Activated B cell treated with CpG ODN at 0.5 μM for 24 hours (primary cell): ENCODE results near the gene C2CD4C. TPM values are rescaled to one million over a fixed set of nuclear protein-coding genes. Genes with fewer than 3 reads are reported as not detected.
"Not testable (repeated sequence)": the region's sequence is repeated elsewhere in the genome, so short reads cannot be mapped to it uniquely, and the experiment has no call there.

ENCODE experiments used
- ATAC-seq: fragments of 200-7000 bp; cut with Tn5 transposase; one replicate; pipeline ENCODE4 v1.10.0; 2021; ENCODE audit warnings: low read depth, mild to moderate bottlenecking, moderate library complexity
- CTCF ChIA-PET: fragments of 350-600 bp; sonication (Branson Sonifier 250); formaldehyde crosslinking; loops from one replicate; lab custom pipeline; 2021; ENCODE audit warnings: antibody characterized with exemption; lab: Charles Lee
- POLR2A ChIA-PET: fragments of 350-600 bp; sonication (Branson Sonifier 250); formaldehyde crosslinking; loops from one replicate; lab custom pipeline; 2021; ENCODE audit warnings: antibody characterized with exemption; lab: Charles Lee
- DNase-seq: peaks from one replicate; pipeline ENCODE4 v3.0.0; 2022
- H3K27ac Mint-ChIP-seq: one replicate; pipeline ENCODE4 v1.8.0; 2020; ENCODE audit warnings: mixed read lengths
- H3K27me3 Mint-ChIP-seq: one replicate; pipeline ENCODE4 v1.8.0; 2021; ENCODE audit warnings: mixed read lengths
- H3K36me3 Mint-ChIP-seq: one replicate; pipeline ENCODE4 v1.8.0; 2021; ENCODE audit warnings: low read depth, mixed read lengths
- H3K4me1 Mint-ChIP-seq: one replicate; pipeline ENCODE4 v1.8.0; 2021; ENCODE audit warnings: mixed read lengths
- H3K4me3 Mint-ChIP-seq: one replicate; pipeline ENCODE4 v1.8.0; 2020; ENCODE audit warnings: mild to moderate bottlenecking, mixed read lengths
- H3K9me3 Mint-ChIP-seq: one replicate; pipeline ENCODE4 v1.8.0; 2020; ENCODE audit warnings: mixed read lengths
- CTCF ChIP-seq: fragments of 200-600 bp; IDR thresholded peaks from one replicate; pipeline ENCODE4 v1.8.0; 2022; ENCODE audit warnings: antibody characterized with exemption, mild to moderate bottlenecking
- intact Hi-C: fragments of 100-400 bp; cut with micrococcal nuclease; formaldehyde crosslinking; loops from one replicate; pipeline ENCODE4 v1.15.1; 2024
- total RNA-seq: library from RNA; stranded (reverse); gene quantifications from 2 replicates; pipeline ENCODE4 v1.2.3, GENCODE V29; 2022

The C2CD4C gene
- total RNA-seq, 1 donor from 2014 or later, result not detected

DNA sequence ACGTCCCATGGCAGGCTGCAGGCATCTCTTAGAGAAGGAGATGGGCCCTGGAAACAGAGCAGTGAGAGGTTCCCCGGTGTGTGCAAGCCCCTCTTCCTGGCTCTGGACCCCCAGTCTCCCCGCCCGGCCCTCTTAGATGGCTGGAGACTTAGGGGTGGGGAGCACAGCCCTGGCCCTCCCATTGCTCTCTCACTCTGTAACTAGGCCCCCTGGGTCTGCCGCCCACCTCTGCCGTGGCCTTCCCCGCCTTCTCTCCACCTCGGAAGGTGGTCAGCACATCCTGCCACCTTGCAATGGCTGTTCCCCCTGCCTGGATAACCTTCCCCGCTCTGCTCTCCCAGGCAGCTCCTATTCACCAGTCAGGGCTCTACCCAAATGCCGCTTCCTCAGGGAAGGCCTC, 21.8 kb upstream of the C2CD4C start:
- DNase-seq, result no peak
- CTCF ChIA-PET, result no interaction called here

DNA sequence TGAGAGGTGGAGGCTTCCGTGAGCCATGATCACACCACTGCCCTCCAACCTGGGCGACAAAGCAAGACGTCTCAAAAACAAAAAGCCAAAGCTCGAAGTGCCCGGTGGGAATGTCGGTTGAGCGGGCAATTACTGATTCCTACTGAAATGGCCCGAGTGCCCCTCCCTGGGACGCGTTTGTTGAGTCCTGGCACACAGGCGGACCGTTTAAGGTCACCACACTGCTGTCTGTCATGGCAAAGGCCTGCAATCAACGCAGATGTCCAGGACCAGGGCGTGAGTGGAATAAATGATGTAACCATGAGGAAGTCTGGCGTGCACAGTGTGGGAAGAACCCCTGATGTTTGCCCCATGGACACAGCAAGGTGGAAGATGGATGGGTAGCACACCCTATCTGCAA, 19.2 kb upstream of the C2CD4C start:
- Mint-ChIP-seq H3K9me3 (no peaks in the 10 kb centered on the region), H3K27ac (no peak overlapping the region), H3K27me3 (no peaks in the 10 kb centered on the region), H3K4me1 (no peaks in the 10 kb centered on the region), H3K36me3 (no peaks in the 10 kb centered on the region), H3K4me3 (no peak overlapping the region)
- ChIA-PET CTCF (no interaction called here), POLR2A (no interaction called here)
- intact Hi-C loops, result no loop called here
- DNase-seq (no peak), ATAC-seq (no peak)
- TF ChIP-seq CTCF, result no peak

More for the DNA sequence above, 21.8 kb upstream of the C2CD4C start:
- Mint-ChIP-seq H3K4me3 (no peak overlapping the region), H3K4me1 (no peaks in the 10 kb centered on the region), H3K36me3 (no peaks in the 10 kb centered on the region), H3K27ac (no peak overlapping the region), H3K27me3 (no peaks in the 10 kb centered on the region), H3K9me3 (no peaks in the 10 kb centered on the region)
- TF ChIP-seq CTCF, result no peak
- POLR2A ChIA-PET, result no interaction called here
- intact Hi-C loops, result no loop called here
- no peak for ATAC-seq

DNA sequence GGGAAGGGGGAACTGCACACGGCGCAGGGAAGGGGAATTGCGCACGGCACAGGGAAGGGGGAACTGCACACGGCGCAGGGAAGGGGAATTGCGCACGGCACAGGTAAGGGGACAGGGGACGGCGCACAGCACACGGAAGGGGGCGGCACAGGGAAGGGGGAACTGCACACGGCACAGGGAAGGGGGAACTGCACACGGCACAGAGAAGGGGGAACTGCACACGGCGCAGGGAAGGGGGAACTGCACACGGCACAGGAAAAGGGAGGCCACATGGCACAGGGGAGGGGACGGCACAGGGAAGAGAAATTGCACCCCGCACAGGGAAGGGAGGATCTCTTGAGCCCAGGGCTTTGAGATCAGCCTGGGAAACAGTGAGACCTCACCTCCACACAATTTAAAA, 18.7 kb upstream of the C2CD4C start:
- H3K4me1 Mint-ChIP-seq, intact Hi-C loops, POLR2A ChIA-PET, H3K27ac Mint-ChIP-seq, CTCF ChIA-PET, ATAC-seq, H3K9me3 Mint-ChIP-seq, H3K4me3 Mint-ChIP-seq, H3K36me3 Mint-ChIP-seq, DNase-seq, H3K27me3 Mint-ChIP-seq: not testable (repeated sequence)

DNA sequence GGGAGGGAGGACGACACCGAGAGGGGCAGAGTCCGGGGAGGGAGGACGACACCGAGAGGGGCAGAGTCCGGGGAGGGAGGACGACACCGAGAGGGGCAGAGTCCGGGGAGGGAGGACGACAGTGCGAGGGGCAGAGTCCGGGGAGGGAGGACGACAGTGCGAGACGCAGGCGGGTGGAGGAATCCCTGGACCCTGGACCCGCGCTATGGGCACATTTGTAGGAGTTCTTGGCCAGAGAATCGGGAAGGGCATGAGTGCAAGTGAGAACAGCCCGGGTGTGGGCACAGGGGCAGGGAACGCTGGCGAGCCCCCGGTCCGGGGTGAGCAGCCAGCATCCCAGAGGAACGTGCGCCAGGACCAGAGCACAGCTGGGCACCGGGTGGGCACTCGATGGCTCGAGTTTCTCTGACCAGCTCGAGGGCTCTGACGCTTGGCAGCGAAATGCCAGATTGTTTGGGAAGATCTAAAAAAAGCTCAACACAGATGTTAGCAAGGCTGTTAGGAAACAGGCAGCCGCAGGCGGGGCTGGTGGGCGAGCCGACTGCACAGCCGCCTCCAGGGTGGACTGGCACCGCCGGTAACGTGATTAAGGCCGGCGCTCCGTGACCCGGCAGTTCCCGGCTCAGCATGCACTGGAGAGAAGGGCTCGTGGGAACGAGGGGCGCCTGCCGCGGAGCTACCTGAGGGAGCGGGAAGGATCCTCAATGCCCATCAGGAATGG, 17.9 kb upstream of the C2CD4C start:
- ATAC-seq (no peak), DNase-seq (no peak)
- Mint-ChIP-seq H3K4me3 (no peak overlapping the region), H3K9me3 (no peaks in the 10 kb centered on the region), H3K4me1 (no peaks in the 10 kb centered on the region), H3K27ac (no peak overlapping the region), H3K36me3 (no peaks in the 10 kb centered on the region), H3K27me3 (no peaks in the 10 kb centered on the region)
- intact Hi-C loops, result no loop called here
- POLR2A ChIA-PET, result no interaction called here
- TF ChIP-seq CTCF, result no peak
- CTCF ChIA-PET, result no interaction called here

DNA sequence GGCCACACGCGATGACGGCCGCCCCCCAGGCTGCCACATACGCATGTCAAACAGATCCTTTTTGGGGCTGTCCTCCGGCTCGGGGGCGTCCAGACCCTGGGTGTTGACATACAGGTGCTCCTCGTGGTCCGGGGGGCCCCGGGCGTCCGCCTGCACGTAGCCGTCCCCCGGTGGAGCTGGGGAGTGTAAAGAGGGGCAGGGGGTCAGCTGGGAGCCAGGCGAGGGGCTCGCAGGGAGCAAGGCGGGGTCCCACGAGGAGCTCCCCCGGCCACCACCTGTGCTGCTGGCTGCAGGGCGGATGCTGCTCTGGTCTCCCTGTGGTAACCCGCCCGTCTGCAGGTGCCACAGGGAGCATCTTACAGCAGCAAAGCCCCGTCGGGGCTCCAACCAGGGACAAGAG, 16.1 kb upstream of the C2CD4C start:
- no peak for DNase-seq
- POLR2A ChIA-PET, result no interaction called here

More for the DNA sequence above, 16.1 kb upstream of the C2CD4C start:
- Mint-ChIP-seq H3K27ac (no peak overlapping the region), H3K9me3 (no peaks in the 10 kb centered on the region), H3K4me1 (no peaks in the 10 kb centered on the region), H3K27me3 (no peaks in the 10 kb centered on the region), H3K4me3 (no peak overlapping the region), H3K36me3 (no peaks in the 10 kb centered on the region)
- CTCF ChIA-PET, result no interaction called here
- no peak for TF ChIP-seq CTCF
- no peak for ATAC-seq
- intact Hi-C loops, result no loop called here
